GM12891 (cell line): ENCODE data around the gene PAK5.

Experiments
- DNase-seq: peaks from one replicate; pipeline ENCODE4 v3.0.0; 2011; ENCODE audit warnings: low spot score; ENCODE audit not compliant: insufficient read length
- FAIRE-seq: peaks from 2 replicates; lab custom pipeline; 2011; peaks lifted over from hg19 to GRCh38; lab: Jason Lieb, UNC
- PAX5 ChIP-seq: IDR thresholded peaks from 2 replicates; pipeline ENCODE4 v1.6.1; 2011; ENCODE audit warnings: low read length, moderate library complexity, mild to moderate bottlenecking; ENCODE audit not compliant: insufficient read depth, severe bottlenecking
- POLR2A ChIP-seq: IDR thresholded peaks from 2 replicates; pipeline ENCODE4 v1.6.1; 2011; ENCODE audit warnings: low read depth, low read length, control low read depth
- POLR2AphosphoS5 ChIP-seq: IDR thresholded peaks from 2 replicates; pipeline ENCODE4 v1.6.1; 2011; ENCODE audit warnings: low read depth, low read length, control low read depth
- POU2F2 ChIP-seq: IDR thresholded peaks from 2 replicates; pipeline ENCODE4 v1.6.1; 2011; ENCODE audit warnings: low read depth, mild to moderate bottlenecking, control low read depth, low read length, moderate library complexity
- SPI1 ChIP-seq: IDR thresholded peaks from 2 replicates; pipeline ENCODE4 v1.6.1; 2011; ENCODE audit warnings: low read depth, low read length, control low read depth
- TAF1 ChIP-seq: IDR thresholded peaks from 2 replicates; pipeline ENCODE4 v1.6.1; 2011; ENCODE audit warnings: low read depth, low read length, control low read depth

PAK5 gene

GRCh38 chr20:9615766-9616454, 223.0 kb downstream of the PAK5 start:
- FAIRE-seq = peak; percentile 92
- no peak for TF ChIP-seq POLR2A
- TF ChIP-seq SPI1 = peak; percentile 99
- peak; percentile 25 for DNase-seq

GRCh38 chr20:9615118-9615517, 223.8 kb downstream of the PAK5 start:
- no peak for DNase-seq
- TF ChIP-seq POLR2AphosphoS5 (no peak), POU2F2 (no peak), POLR2A (no peak), PAX5 (no peak), SPI1 (no peak), TAF1 (no peak)
- FAIRE-seq = no peak

GRCh38 chr20:9613871-9614270, 225.0 kb downstream of the PAK5 start:
- DNase-seq (no peak), FAIRE-seq (no peak)
- TF ChIP-seq PAX5 (no peak), TAF1 (no peak), POLR2A (no peak), SPI1 (no peak), POLR2AphosphoS5 (no peak), POU2F2 (no peak)

GRCh38 chr20:9611921-9612320, 227.0 kb downstream of the PAK5 start:
- TF ChIP-seq SPI1 = no peak
- no peak for TF ChIP-seq TAF1
- TF ChIP-seq POU2F2 = no peak
- TF ChIP-seq PAX5 = no peak
- no peak for TF ChIP-seq POLR2AphosphoS5
- no peak for TF ChIP-seq POLR2A
- no peak for DNase-seq
- FAIRE-seq = no peak

GRCh38 chr20:9610665-9611064, 228.2 kb downstream of the PAK5 start:
- TF ChIP-seq SPI1 (no peak), POLR2AphosphoS5 (no peak), PAX5 (no peak), POU2F2 (no peak), POLR2A (no peak), TAF1 (no peak)
- DNase-seq (no peak), FAIRE-seq (no peak)

GRCh38 chr20:9609887-9610502, 228.9 kb downstream of the PAK5 start:
- FAIRE-seq = no peak
- TF ChIP-seq POU2F2 (no peak), TAF1 (no peak), POLR2A (no peak), POLR2AphosphoS5 (no peak), PAX5 (no peak), SPI1 (no peak)
- no peak for DNase-seq

GRCh38 chr20:9608639-9609340, 230.1 kb downstream of the PAK5 start:
- FAIRE-seq (no peak), DNase-seq (no peak)

GRCh38 chr20:9602847-9603183, 236.1 kb downstream of the PAK5 start:
- DNase-seq = no peak
- TF ChIP-seq SPI1 (no peak), POLR2AphosphoS5 (no peak), POLR2A (no peak), PAX5 (no peak), POU2F2 (no peak), TAF1 (no peak)
- no peak for FAIRE-seq

More at GRCh38 chr20:9608639-9609340, 230.1 kb downstream of the PAK5 start:
- no peak for TF ChIP-seq POLR2A
- TF ChIP-seq PAX5 = no peak
- no peak for TF ChIP-seq SPI1
- TF ChIP-seq POU2F2 = no peak
- no peak for TF ChIP-seq POLR2AphosphoS5
- TF ChIP-seq TAF1 = no peak

GRCh38 chr20:9600562-9600961, 238.3 kb downstream of the PAK5 start:
- FAIRE-seq = no peak
- TF ChIP-seq POLR2AphosphoS5 (no peak), TAF1 (no peak), POU2F2 (no peak), PAX5 (no peak), POLR2A (no peak), SPI1 (no peak)

More at GRCh38 chr20:9600562-9600961, 238.3 kb downstream of the PAK5 start:
- DNase-seq = no peak
